GM19099 (cell line): ENCODE data around the gene ERBB4.

Source experiments
- POLR2A ChIP-seq: IDR thresholded peaks from 3 replicates; pipeline ENCODE4 v1.6.1; 2011; ENCODE audit warnings: low read depth; ENCODE audit not compliant: insufficient read length; ENCODE audit errors: extremely low read depth

The ERBB4 gene

DNA sequence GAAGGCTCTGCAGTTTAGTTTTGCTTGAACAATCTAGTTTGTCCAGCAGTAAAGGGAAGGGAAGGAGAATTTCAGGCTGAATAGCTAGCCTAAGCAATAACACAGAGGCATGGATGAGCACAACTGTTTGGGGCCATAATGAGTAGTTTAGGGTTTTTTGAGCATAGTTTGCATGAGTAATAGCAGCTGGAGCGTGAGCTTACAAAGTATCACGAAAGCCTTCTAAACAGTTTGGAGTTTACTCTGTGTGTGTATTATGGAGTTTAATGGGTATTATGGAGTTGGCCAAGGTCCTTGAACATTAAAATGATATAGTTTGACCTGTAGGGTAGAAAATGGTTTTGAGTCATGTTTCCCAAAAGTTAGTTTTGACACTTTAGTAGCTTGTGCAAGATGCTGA lies 782.3 kb downstream of the ERBB4 start:
- TF ChIP-seq POLR2A: no peak

DNA sequence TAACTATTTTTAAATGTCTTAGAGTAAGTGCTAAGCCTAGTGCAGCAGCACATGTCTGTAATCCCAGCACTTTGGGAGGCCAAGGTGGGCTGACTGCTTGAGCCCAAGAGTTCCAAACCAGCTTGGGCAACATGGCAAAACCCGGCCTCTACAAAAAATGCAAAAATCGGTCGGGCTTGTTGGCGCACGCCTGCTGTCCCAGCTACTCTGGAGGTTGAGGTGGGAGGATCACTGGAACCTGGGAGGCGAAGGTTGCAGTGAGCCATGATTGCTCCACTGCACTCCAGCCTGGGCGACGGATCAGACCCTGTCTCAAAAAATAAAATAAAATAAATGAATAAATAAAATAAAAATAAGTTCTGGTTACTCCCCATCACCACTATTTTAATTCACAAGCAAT lies 783.4 kb downstream of the ERBB4 start:
- no peak for TF ChIP-seq POLR2A

DNA sequence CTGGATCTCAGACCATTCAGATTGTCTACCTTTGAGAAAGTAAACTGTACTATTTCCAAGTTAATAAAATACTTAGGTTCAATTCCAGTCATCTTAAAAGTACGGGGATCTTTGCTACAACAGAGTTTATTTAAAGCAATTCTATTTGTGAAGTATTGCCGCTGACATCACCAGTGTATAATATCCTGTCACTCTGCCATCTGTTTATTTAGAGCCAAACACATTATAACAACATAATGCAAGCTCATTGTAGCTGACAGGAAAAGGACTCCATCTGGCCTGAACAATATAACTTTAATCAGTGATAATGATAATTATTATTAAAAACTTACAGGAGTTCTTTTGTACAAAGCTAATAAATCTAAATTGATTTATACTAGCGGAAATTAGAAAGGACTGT lies 786.8 kb downstream of the ERBB4 start:
- no peak for TF ChIP-seq POLR2A

DNA sequence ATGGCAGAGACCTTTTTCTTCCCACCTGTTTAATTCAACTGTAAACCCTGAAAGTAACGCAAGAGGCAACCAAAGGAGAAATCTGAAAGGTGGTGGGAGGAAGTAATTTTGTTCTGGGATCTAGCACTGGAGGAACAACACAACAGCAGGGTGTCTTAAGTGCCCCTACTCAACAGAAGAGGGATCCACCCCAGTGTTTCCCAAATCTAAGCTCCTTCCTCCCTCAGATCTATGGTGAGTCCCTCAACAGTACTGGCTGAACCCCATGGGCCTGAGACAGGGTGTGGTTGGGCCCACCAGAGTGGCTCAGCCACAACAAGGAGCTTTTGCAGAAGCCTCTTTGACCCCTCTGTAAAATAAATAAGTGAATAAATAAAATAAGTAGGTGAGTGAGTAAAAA lies 790.3 kb downstream of the ERBB4 start:
- TF ChIP-seq POLR2A: no peak

DNA sequence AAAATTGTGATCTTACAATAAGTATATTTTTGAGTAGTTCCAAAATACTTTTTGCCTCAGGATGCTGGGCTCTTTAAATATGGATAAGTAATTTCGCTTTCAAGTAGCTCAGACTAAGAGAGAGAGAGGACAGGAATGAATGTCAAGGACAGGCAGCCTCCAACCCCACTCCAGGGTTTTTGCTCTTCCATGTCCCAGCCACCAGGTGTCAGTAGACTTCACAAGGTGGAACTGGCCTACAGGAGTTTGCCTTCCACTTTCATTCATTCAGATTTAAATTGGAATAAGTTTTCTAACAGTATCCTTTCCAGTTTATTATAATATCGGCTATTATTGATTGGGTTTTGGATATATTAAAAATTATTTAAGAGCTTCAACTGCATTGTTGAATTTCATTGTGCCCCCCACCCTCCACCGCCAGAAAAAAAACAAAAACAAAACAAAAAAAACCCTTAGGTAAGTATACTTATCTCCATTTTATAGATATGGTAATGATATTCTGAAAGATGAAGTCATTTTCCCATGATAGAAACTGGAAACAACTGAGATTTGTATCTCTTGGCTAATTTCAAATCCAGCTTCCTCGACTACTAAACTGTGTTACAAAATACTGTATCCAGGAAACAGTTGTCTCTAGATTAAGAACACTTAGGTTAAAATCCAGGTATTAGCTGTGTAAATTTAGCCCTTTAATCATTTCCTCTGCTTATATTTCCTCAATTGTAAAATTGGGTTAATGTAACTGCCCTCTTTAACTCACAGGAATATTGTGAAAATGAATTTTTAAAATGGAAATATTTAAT lies 793.1 kb downstream of the ERBB4 start:
- TF ChIP-seq POLR2A: no peak

DNA sequence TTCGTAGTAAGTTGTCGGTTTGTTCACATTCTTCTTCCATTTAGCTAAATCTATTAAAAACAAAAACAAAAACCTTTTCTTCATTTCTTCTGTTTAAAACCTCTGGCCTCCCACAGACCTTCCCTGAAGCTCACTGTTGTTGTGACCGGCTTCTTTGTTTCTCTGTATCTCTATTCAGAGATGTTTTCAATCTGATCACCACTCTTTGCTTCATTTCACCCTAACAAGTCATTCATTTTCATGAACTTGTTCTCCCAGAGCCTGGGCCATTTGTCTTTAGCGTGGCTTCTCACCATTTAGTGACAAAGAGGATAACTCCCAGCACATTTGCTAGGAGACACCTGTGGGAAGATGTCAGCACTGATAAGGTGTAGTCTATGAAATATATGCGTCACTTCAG lies 794.2 kb downstream of the ERBB4 start:
- no peak for TF ChIP-seq POLR2A

DNA sequence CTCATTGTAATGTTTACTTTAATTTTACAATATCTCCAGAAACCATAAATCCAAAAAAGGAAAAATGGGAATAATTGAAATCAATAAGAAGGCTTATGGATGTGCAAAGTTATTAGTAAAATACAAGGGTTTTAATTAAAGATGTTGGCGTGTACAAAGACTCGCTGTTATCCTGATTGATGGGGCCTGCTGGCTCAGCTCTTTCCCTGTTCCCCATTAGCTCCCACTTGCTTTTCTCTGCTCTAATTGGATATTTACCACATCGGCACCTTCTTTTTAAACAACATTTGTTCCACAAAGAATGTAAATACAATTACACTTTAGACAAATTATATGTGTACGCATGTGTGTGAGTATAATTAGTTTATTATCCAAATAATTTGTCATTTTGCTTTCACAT lies 796.6 kb downstream of the ERBB4 start:
- no peak for TF ChIP-seq POLR2A

DNA sequence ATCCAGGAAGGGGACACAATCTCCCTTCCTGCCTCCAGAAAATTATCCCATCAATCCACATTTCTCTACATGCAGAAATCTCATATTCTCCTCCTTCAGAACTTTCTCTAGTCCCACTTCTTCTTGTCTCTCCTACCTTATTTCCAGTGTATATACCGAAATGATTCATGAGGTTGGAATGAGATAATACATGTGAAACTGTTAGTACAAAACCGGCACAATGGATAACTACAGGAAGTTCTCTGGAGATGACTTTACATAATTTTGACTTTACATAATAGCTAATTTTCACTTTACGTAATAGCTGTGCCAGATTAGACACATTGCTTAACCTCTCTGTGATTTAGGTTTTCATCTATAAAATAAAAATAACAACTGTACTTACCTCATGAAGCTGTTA lies 801.3 kb downstream of the ERBB4 start:
- no peak for TF ChIP-seq POLR2A

DNA sequence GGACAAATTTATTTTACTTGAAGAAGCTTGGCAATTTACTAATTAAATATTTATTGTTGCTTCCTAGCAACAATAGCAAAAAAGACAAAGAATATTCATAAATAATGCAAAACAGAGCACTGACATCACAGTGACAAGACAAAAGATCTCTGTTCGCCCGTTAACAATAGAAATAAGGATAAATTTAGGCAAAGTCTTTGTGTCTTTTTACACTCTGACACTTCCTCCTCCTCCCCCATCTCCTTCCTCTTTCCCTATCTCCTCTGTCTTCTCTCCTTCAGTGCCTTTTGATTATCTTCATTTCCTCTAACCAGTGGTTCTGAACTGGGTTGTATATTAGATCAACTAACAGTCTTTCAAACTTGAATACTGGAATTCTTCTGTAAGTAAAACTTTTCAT lies 808.4 kb downstream of the ERBB4 start:
- TF ChIP-seq POLR2A: no peak

DNA sequence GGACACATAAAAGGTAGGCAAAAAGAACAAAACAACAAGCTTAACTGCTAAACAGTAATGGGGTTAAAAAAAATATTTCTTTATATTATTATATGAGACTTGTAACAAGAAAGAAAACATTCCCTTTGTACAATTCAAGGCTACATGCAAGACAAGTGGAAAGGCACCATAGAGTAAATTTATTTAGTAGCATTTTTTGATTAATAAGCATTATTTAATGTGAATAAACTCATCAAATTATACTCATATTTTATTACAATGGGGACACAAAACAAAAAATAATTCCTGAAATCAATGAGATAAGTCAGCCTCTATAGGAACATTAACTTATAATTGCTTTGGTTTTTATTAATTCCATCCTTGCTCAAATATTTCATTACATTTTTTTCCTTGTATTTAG lies 809.2 kb downstream of the ERBB4 start:
- no peak for TF ChIP-seq POLR2A

DNA sequence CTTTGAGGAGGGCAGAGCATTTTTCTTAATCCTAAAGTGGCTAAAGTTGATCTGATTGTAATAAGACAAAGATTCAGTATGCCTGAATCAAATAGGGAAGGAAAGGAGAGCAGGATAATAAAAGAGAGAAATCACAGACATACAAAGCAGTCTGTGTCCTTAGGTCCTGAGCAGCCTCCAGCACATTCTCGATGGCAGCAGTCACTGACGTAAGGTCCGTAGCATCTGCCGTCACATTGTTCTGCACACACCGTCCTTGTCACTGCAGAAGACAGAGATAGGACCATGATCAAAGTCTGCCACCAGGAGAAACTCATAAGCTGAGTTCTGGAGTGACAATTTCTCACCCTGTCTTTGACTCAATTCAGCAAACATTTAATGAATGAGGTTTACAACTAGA lies 813.7 kb downstream of the ERBB4 start:
- TF ChIP-seq POLR2A: no peak

DNA sequence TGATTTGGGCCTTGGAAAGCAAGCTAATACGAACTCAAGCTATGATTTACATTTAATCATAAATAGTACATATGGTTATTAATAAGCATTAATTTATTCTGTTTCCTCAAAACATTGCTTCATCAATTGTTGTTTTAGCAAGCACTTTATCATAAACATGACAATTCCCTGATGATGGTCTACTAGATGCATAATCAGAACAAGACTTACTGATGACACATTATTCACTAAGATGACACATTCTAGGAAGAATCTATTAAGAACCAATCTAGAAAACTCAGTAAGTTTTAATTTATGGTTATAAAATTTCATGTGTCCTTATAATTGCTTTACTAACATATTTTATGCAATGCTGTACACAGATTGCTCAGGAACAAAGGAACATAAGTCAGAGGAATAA lies 815.2 kb downstream of the ERBB4 start:
- no peak for TF ChIP-seq POLR2A

DNA sequence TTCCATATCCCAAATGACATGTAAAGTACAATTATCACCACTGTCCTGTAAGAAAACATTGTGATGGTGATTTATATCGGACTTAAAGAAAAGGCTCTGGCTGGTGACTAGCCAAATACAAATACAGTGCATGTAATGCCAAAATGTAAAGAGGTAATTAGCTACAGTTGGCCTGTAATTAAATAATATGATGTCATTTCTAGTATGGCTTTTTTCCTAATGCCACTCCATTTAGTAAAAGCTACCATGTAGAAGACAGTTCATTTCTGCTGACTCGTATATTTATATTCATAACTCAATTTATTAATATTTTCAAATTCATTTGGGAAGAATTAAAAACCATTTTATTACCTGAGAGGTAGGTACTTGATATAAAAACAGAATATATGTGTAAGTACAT lies 815.7 kb downstream of the ERBB4 start:
- TF ChIP-seq POLR2A: no peak

DNA sequence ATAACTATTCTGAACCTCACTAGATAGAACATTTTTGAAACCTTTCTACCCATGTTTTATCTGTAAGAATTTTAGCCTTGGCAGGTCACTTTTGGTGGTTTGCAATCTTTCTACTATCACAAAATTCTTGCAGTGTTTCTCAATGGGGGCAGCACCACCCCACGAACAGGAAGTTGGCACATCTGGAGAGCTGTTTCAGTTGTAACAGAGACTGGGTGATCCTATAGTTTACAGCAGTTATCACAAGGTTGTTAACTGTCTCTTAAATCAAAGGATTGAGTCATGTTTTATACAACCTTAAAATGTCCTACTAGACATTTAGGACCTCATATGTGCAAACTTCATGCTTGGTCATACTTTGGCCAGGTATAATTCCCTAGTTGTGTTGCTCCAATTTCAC lies 829.2 kb downstream of the ERBB4 start:
- no peak for TF ChIP-seq POLR2A

DNA sequence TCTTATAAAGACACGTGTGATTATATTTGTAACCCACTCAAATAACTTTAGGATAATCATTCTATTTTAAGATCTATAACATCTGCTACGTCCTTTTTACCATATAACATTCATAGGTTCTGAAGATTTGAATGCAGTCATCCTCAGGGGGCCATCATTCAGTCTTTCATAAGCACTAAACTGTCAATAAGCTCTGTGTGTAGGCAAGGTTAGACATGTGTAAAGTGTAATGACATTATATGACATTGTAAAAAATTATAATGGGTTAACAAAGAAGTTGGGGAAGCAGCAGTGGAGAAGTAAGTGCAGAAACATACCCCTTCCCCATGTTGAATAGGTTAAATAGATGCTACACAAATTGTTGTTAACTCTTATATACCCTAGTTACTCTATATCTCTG lies 845.9 kb downstream of the ERBB4 start:
- no peak for TF ChIP-seq POLR2A

DNA sequence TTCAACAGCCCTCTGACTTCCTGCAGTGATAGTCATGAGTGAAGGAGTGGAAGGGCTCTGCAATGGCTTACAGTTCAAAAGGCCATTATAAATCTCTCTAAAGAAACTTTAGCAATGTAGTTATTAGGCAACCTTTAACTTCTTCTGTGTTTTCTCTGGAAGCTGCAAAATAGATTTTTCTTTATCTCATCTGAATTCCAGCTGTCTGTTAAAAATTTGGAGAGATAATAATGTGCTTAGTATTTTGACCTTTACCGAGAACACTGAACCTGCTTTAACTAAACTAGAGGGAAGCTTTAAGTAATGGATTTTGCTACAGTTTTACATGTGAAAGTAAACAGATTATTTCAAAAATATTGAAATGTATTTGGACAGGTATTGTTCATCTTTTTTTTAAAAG lies 847.9 kb downstream of the ERBB4 start:
- TF ChIP-seq POLR2A: no peak

DNA sequence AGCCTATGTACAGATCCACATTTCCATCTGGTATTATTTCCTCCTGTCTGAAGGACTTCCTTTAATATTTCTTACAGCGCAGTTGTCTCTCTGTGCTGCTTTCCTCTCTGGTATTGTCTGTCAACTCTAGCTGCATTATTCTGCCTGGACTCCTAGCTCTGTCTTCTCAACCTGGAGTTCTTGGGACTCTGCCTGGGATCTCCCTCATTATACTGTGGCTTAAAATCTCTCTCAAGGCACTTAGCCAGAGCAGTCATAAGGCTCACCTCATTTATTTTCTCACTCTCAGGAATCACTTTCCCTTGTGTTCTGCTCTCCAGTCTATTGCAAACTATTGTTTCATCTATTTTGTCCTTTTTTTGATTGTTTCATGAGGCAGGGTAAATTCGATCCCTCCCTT lies 850.4 kb downstream of the ERBB4 start:
- TF ChIP-seq POLR2A: no peak

DNA sequence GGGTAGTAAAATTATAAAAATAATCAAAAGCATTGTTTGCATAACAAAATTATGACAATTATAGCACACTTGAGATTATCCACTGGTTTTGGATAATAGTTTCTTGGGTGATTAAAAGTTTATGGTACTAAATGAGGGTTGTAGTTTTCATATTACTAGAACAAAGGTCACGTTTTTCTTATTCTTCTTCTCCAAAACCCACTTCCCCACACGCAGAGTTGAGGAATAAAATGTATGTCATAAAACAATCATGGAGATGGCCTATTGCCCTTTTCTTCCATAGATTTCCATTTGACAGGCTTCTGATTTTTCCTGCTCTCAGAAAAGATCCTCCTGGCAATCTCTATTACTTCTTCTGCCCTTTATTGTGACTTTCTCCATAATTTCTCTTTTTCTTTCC lies 863.9 kb downstream of the ERBB4 start:
- TF ChIP-seq POLR2A: no peak
